Measurements from ENCODE around the gene ASXL1.

The ASXL1 gene

GRCh38 chr20:32385541-32385940 is 27.4 kb downstream of the ASXL1 start:
- no peak for TF ChIP-seq TOX (CRISPR knock-in tag; IDR thresholded peaks at IDR 0.05; ENCODE audit: borderline replicate concordance)
- no peak for TF ChIP-seq CSRNP3 (CRISPR knock-in tag; IDR thresholded peaks at IDR 0.05)
- no peak for TF ChIP-seq PPARA (CRISPR knock-in tag; IDR thresholded peaks at IDR 0.05; ENCODE audit: borderline replicate concordance)
- TF ChIP-seq ZNF565 (CRISPR knock-in tag; conservative IDR thresholded peaks at IDR 0.05; ENCODE audit: low read depth), result no peak
- no peak for TF ChIP-seq SNAI2 (CRISPR knock-in tag; IDR thresholded peaks at IDR 0.05)
- TF ChIP-seq ZNF70 (CRISPR knock-in tag; IDR thresholded peaks at IDR 0.05), result peak; percentile 75
- ATAC-seq, result peak; percentile 68

- TF ChIP-seq TCF4 (CRISPR knock-in tag; IDR thresholded peaks at IDR 0.05; ENCODE audit: borderline replicate concordance), result no peak
- TF ChIP-seq ZFP30 (CRISPR knock-in tag; IDR thresholded peaks at IDR 0.05), result no peak
- no peak for TF ChIP-seq TOX (CRISPR knock-in tag; IDR thresholded peaks at IDR 0.05; ENCODE audit: borderline replicate concordance)
- no peak for TF ChIP-seq OSR1 (CRISPR knock-in tag; IDR thresholded peaks at IDR 0.05)
- no peak for TF ChIP-seq ESRRG (CRISPR knock-in tag; IDR thresholded peaks at IDR 0.05)
- no peak for TF ChIP-seq PATZ1 (CRISPR knock-in tag; IDR thresholded peaks at IDR 0.05; ENCODE audit: borderline replicate concordance)
- no peak for TF ChIP-seq SNAI2 (CRISPR knock-in tag; IDR thresholded peaks at IDR 0.05)
- no peak for TF ChIP-seq ZNF8 (CRISPR knock-in tag; IDR thresholded peaks at IDR 0.05)
- TF ChIP-seq CSDC2 (CRISPR knock-in tag; IDR thresholded peaks at IDR 0.05), result no peak
- no peak for TF ChIP-seq BACH2 (CRISPR knock-in tag; IDR thresholded peaks at IDR 0.05; ENCODE audit: borderline replicate concordance)
- no peak for TF ChIP-seq RARB (CRISPR knock-in tag; IDR thresholded peaks at IDR 0.05)
- TF ChIP-seq ZFP3 (CRISPR knock-in tag; IDR thresholded peaks at IDR 0.05), result no peak
- peak; percentile 26 for ATAC-seq
These were observed 28.0 kb downstream of the ASXL1 start for GRCh38 chr20:32386091-32386490.

- no peak for ATAC-seq
- no peak for TF ChIP-seq CSRNP3 (CRISPR knock-in tag; IDR thresholded peaks at IDR 0.05)
- TF ChIP-seq PPARA (CRISPR knock-in tag; IDR thresholded peaks at IDR 0.05; ENCODE audit: borderline replicate concordance), result no peak
- TF ChIP-seq, protein P1, sequence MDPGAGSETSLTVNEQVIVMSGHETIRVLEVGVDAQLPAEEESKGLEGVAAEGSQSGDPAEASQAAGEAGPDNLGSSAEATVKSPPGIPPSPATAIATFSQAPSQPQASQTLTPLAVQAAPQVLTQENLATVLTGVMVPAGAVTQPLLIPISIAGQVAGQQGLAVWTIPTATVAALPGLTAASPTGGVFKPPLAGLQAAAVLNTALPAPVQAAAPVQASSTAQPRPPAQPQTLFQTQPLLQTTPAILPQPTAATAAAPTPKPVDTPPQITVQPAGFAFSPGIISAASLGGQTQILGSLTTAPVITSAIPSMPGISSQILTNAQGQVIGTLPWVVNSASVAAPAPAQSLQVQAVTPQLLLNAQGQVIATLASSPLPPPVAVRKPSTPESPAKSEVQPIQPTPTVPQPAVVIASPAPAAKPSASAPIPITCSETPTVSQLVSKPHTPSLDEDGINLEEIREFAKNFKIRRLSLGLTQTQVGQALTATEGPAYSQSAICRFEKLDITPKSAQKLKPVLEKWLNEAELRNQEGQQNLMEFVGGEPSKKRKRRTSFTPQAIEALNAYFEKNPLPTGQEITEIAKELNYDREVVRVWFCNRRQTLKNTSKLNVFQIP (CRISPR knock-in tag; IDR thresholded peaks at IDR 0.05; ENCODE audit: borderline replicate concordance, low read depth), result no peak
- no peak for TF ChIP-seq CSDC2 (CRISPR knock-in tag; IDR thresholded peaks at IDR 0.05)
- TF ChIP-seq ZNF565 (CRISPR knock-in tag; conservative IDR thresholded peaks at IDR 0.05; ENCODE audit: low read depth), result no peak
- TF ChIP-seq SNAI2 (CRISPR knock-in tag; IDR thresholded peaks at IDR 0.05), result no peak
These were observed 29.1 kb downstream of the ASXL1 start for GRCh38 chr20:32387252-32387651.

DNA sequence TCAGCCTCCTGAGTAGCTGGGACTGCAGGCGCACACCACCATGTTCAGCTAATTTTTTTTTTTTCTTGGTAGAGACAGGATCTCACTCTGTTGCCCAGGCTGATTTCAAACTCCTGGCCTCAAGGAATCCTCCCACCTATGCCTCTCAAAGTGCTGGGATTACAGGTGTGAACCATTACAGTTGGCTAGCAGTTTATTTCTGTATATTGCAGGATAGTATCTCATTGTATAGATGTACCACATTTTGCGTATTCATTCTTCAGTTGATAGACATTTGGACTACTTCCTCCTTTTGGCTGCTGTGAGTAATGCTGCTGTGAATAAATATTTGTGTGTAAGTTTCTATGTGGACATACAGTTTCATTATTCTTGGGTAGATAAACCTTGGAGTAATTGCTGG is 32.9 kb downstream of the ASXL1 start:
- ATAC-seq, result no peak

More for the DNA sequence above, 32.9 kb downstream of the ASXL1 start:
- TF ChIP-seq ZNF8 (CRISPR knock-in tag; IDR thresholded peaks at IDR 0.05) (no peak), CSRNP3 (CRISPR knock-in tag; IDR thresholded peaks at IDR 0.05) (no peak), ESRRG (CRISPR knock-in tag; IDR thresholded peaks at IDR 0.05) (no peak), ISL1 (CRISPR knock-in tag; IDR thresholded peaks at IDR 0.05) (no peak), ARNTL (CRISPR knock-in tag; IDR thresholded peaks at IDR 0.05; ENCODE audit: borderline replicate concordance, low read depth) (no peak)
